GF-D8 (cell line): ENCODE results near the gene KREMEN1.

Source experiments
- DNase-seq: peaks from one replicate; lab custom pipeline; 2025; lab: John Stamatoyannopoulos, UW

Gene KREMEN1

DNA sequence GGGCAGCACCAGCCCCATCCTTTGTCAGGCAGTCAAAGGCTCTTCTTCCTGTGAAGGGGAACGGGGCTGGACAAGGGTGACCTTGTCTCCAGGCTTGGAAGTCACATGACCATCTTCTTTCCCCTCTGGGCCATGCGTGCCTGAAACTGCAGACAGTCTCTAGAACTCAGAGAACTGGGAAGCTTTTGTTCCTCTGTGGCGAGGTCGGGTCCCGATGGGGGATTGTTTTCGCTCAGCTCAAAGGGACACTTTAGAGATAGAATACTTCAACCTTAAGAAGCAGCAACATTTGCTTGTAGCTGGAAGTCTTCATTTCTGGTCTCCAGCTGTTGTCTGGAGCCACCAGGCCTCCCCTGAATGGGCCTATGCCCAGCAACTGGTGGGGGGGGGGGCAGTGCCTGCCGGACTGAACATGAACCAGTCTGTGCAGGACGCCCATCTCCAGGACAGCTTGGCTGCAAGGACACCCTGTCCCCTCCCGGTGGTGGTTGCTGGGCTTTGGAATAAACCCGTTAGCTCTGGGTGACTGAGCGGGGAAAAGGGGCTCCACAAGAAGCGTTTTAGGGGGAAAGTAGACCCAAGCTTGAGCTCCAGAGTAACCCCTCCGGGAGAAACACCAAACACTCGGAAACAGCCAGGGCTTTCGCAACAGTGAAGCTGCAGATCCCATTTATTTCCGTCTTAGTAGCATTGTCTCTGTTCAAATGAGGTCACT lies 77.2 kb downstream of the KREMEN1 start:
- no peak for DNase-seq

GRCh38 chr22:29150701-29151100 lies 77.9 kb downstream of the KREMEN1 start:
- no peak for DNase-seq

GRCh38 chr22:29151316-29151715 lies 78.5 kb downstream of the KREMEN1 start:
- no peak for DNase-seq

DNA sequence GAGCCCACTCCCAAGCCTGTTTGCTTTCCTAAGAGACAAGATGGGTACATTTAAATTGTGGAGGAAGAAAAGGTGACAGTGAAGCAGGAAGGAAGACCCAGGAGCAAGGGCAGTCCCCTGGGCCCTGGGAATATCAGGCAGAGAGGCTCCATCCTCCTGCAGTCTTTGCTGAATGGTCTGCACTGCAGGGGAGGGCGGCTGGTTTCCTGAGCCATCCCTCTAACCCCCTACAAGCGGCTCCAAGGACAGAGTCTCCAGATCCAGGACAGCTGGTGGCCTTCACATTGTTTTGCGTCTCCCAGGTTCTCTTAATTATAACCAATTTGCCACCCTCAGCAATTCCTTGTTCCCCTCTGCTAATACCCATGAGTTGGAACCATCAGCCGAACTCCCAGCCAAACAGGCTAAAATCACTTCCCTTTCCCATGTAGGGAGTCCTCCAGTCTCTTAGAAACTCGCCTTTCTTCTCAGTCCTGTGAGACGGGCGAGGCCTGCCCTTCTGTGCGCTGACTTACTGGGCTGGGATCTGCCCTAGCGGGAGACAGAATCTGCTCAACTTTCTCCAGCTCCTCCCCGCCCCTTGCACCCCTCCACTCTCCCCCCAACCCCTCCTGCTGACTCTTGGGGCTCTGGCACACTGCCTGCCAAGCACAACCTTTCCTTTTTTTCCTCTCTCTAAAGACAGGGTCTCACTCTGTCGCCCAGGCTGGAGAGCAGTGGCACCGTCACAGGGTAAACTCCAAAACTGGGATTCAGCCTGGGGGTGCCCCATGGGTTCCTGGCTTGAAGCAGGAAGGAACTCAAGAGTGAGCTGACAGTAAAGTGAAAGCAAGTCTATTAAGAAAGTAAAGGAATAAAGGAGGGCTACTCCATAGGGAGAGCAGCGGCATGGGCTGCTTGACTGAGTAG lies 79.5 kb downstream of the KREMEN1 start:
- no peak for DNase-seq

DNA sequence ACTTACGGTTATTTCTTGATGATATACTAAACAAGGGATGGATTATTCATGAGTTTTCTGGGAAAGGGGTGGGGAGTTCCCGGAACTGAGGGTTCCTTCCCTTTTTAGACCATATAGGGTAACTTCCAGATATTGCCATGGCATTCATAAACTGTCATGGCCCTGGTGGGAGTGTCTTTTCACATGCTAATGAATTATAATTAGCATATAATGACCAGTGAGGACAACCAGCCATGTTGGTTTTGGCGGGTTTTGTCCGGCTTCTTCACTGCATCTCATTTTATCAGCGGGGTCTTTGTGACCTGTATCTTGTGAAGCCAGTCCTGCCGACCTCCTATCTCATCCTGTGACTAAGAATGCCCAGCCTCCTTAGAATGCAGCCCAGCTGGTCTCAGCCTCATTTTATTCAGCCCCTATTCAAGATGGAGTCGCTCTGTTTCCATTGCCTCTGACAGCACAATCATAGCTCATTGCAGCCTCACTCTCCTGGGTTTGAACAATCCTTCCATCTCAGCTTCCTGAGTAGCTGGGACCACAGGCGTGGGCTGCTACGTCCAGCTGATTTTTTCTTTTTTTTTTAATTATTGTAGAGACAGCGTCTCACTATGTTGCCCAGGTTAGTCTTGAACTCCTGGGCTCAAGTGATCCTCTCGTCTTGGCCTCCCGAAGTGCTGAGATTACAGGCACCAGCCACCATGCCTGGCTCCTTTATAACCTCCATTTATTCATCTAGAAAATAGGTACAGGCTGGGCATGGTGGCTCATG lies 80.3 kb downstream of the KREMEN1 start:
- DNase-seq: no peak

- no peak for DNase-seq
Measured at GRCh38 chr22:29154364-29155048, 81.7 kb downstream of the KREMEN1 start.

DNA sequence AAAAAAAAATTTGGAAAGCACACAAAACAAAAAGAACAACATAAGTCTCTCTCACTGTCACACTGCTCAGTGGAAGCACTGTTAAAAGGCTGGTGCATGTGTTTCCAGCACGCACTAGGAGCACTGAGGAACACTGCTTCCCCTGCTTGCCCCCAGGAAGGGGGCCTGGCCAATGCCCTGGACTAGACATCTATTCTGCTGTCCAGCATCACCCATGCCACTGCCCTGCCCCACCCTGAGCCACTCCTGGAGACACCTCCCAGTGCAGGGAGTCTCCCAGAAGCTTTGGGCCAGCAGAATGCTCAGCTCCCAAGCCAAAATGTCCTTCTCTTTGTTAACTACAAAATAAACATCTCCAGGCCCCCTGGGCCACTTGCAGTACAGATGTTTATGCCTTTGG lies 83.1 kb downstream of the KREMEN1 start:
- DNase-seq: no peak

GRCh38 chr22:29156507-29156906 lies 83.7 kb downstream of the KREMEN1 start:
- no peak for DNase-seq

GRCh38 chr22:29157759-29158535 lies 85.1 kb downstream of the KREMEN1 start:
- DNase-seq: no peak

DNA sequence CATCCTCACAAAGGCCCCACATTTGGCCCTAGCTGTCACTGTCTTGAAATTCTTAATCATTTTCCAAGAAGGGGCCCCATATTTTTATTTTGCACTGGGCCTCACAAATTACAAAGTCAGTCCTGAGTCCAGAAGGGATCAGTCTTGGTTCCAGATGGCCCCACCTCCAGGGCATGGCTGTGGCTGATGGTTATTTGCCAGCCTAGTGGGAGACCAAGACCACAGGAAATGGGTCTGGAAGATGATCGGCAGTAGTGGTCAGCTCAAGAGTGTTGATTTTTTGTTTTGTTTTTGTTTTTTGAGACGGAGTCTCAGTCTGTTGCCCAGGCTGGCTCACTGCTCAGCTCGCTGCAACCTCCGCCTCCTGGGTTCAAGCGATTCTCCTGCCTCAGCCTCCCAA lies 85.7 kb downstream of the KREMEN1 start:
- DNase-seq: no peak

DNA sequence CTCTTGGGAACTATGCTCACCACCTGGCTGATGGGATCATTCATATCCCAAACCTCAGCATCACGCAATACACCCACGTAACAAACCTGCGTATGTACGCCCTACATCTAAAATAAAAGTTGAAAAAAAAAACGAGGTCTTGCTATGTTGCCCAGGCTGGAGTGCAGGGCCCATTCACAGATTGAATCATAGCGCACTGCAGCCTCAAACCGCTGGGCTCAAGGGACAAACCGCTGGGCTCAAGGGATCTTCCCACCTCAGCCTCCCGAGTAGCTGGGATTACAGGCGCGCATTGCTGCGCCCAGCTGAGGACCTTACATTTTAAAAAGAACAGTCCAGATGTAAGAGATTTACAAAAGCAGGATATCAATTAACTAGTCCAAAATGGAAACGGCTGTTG lies 91.0 kb downstream of the KREMEN1 start:
- no peak for DNase-seq

DNA sequence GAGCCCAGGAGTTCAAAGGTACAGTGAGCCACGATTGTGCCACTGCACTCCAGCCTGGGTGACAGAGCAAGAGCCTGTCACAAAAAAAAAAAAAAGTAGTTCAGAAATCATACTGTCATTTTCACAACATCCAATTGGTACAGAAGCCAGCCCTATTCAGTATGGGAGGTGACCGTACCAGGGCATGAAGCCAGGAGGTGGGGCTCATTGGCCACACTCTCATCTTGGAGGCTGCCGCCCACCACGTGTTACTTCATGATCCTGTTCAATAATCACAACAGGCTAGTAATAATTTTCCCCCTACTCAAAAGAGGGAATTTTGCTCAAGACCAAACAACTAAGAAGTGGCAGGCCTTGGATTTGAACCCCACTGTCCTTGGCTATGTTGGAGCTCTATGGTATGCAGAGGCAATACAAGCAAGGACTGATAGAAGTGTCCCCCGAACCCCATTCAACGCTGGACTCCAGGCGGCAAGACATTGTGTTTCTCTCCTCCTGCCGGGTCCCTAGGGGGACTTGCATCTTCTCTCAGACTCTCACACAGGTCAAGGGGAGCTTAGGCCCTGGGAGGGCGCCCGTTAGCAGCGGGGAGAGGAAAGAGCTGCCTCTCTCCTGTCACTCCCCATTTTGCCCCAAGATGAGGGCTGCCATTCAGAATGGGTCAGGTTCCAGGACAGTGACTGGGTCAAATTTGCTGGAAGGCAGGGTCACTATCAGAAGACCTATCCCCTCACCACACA lies 92.7 kb downstream of the KREMEN1 start:
- DNase-seq: no peak

DNA sequence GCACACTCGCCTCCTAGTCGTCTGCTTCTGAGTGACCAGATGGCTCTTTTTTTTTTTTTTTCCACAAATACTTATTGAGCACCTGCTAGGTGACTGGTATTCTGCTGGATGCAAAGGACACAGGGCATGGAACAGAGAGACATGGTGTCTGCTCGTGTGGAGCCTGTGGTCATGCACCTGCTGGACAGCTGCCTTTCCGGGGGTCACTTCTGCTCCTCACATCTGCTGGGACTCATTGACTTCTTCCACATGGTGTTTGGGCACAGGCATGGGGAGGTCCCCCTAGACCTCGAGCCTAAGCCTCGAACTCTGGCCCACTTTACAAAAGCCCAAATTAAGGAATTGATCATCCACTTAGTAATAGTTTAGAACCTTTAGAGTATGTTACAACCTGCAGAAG lies 93.3 kb downstream of the KREMEN1 start:
- DNase-seq: no peak

DNA sequence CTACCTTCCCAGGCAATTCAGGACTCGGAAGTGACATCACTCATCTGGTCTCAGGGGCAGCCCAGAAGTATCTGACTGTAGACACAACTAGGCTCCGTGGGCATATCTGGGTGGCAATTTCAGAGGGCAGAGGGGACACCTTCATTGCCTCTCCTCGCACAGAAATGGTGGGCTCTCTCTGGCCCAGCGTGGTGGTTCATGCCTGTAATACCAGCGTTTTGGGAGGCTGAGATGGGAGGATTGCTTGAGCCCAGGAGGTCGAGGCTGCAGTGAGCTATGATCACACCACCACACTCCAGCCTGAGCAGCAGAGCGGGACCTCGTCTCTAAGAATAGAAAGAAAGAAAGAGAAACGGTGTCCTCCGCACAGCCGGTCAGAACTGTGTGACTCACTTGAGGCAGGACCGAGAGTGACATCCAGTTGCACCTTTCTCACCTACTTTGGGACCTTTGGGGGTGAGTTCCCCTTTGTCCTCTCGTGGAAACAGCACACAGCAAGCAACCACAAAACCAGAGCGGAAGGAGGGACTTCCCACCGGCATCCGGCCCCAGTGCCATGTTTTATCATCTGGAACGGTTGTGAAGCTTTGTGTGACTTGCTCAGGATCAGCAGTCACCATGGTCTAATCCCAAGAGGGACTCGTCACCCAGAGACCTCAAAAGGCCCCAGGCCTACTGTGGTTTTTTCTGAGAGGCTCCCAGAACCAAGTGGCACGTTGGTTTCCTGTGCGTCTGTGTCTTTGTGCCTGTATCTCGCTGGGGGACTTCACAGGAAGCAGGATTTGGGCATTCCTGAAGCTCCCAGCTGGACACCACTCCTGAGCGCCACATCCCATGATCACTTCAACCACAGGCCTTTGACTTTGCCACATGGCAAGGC lies 94.4 kb downstream of the KREMEN1 start:
- peak; percentile 93 for DNase-seq

DNA sequence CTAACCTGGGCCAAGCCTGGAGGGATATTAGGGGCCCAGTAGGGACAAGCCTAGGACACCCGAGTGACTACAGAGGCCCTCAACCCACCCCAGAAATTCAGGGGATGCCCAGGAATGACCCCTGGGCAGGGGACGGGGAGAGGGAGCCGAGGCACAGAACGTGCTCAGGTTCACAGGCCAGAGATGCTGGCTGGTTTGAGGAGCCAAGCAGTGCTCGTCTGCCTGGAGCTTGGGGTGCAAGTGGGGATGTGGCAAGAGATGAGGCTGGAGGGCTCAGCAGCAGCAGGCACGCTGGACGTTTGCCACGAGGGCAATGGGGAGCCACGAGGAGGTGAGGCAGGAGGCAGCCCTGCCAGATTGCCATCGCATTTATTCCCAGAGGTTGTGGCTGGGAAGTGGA lies 98.9 kb downstream of the KREMEN1 start:
- no peak for DNase-seq

DNA sequence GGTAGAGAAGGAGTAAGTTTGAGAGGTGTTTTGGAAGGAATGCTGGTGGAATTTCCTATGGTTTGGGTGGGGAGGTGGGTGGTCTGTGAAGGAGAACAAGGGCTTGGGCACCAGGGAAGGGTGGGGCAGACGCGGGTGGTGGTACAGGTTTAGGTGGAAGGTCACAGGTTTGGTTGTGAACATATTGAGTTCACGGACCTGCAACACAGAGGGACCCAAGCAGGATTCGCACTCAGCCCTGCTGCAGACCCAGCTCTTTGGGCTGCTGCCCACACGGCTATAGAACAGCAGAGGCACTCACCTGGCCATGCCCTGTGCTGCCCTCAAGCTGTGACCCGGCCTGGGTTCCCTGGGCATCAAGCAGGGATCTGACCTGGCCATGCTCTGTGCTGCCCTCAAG lies 99.4 kb downstream of the KREMEN1 start:
- no peak for DNase-seq

DNA sequence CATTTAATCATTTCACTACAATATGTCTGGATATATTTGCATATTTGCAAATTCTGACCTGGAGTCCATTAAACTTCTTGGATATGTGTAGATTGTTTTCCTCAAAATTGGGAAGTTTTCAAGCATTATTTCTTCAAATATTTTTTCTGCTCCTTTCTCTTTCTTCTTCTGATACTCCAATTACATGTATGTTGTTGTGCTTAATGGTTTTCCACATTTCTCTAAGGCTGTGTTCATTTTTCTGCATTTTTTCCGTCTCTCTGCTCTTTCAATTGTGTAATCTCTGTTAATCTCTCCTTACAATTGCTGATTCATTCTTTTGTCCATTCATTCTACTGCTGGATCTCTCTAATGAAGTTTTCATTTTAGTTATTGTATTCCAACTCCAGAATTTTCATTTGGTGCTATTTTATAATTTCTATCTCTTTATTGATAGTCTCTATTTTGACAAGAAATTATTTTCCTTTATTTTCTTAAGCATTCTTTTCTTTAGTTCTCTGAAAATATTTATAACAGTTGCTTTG lies 102.5 kb downstream of the KREMEN1 start:
- DNase-seq: no peak

GRCh38 chr22:29183971-29184848 lies 111.4 kb downstream of the KREMEN1 start:
- no peak for DNase-seq
